Ovary (tissue), 3 donors: ENCODE data around the gene MAU2.

Experiments
- CTCF ChIP-seq, 3 donors: fragments of 450-650 bp in 2 of 3; fragments of 200-600 bp in 1 of 3; IDR thresholded peaks; one replicate each; pipeline versions ENCODE4 v1.5.1 to v1.8.0; 2016 to 2022; ENCODE audit warnings: antibody characterized with exemption in 3 of 3, mild to moderate bottlenecking in 1 of 3
- EP300 ChIP-seq: sonication (generic); formaldehyde crosslinking; IDR thresholded peaks from one replicate; pipeline ENCODE4 v1.6.1; 2017; ENCODE audit warnings: antibody characterized with exemption
- POLR2A ChIP-seq: fragments of 450-650 bp; IDR thresholded peaks from one replicate; pipeline ENCODE4 v1.6.1; 2017; ENCODE audit warnings: antibody characterized with exemption, mild to moderate bottlenecking, moderate library complexity
- donor health status: DM: no; HTN: no; CAD: no.

GRCh38 chr19:19388568-19389555, 68.2 kb downstream of the MAU2 start:
- TF ChIP-seq CTCF (IDR thresholded peaks at IDR 0.05): no peak
- TF ChIP-seq POLR2A: no peak
- TF ChIP-seq EP300: no peak
